Measurements from ENCODE around the gene DPYSL4. TPM values are rescaled to one million over a fixed set of nuclear protein-coding genes. Genes with fewer than 3 reads are reported as not detected.

Gene DPYSL4
- total RNA-seq, 2 donors from 2014 or later, result 4.1 to 22.6 TPM

DNA sequence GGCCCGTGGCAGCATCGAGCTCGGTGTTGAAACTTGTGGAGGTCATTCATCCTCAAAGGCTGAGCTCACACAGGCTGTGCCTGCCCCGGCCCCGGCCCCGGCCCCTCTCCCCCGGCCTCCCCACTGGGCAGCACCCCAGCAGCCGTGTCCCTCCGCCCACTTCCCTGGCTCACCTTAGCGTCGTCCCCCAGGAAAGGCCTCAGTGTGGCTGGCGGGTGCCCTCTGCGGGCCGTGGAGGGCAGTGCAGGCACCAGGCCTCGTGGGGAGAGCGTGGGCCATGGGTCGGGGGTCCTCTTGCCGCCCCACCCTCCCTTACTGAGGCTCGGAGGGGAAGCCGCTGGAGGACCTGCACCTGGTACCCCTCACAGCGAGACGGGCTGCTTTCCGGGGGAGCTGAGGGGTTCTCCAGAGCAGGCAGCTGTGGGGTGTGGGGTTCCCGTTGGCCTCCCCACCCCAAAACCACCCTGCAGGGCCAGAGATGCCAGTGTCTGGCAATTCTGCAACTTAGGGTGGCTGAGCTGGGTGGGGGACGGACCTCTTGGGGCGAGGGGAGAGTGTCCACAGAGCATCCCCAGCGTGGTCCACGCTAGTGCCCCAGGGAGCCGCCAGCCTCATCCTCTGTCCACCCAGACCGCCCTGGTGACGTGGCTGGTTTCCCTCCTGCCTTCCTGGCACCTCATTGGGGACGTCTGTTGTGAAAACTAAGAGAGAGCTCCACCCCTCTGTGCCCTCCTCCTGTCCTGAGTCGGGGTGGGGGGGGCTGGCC is 44.2 kb upstream of the DPYSL4 start:
- Histone ChIP-seq H3K27me3 (replicated peaks; ENCODE audit: insufficient read depth) (no peaks in the 10 kb centered on the region), H3K36me3 (no peaks in the 10 kb centered on the region), H3K9me3 (no peaks in the 10 kb centered on the region), H3K27ac (no peak overlapping the region), H3K4me3 (no peak overlapping the region), H3K4me1 (replicated peaks) (no peaks in the 10 kb centered on the region)
- TF ChIP-seq POLR2AphosphoS5 (IDR thresholded peaks at IDR 0.05) (no peak), CTCF (IDR thresholded peaks at IDR 0.05) (peak; percentile 65 to 86 (median 77)), POLR2A (IDR thresholded peaks at IDR 0.05) (no peak)
- intact Hi-C loops (cut with DNase I), result loop anchor here (5.0 to 10.0 kb wide), 2 partner anchors 108 to 255 kb away; no protein-coding TSS in a partner anchor
- DNase-seq (ENCODE audit: low spot score), result no peak
- 47% methylated on average over 26 of the region's 33 CpGs for WGBS

DNA sequence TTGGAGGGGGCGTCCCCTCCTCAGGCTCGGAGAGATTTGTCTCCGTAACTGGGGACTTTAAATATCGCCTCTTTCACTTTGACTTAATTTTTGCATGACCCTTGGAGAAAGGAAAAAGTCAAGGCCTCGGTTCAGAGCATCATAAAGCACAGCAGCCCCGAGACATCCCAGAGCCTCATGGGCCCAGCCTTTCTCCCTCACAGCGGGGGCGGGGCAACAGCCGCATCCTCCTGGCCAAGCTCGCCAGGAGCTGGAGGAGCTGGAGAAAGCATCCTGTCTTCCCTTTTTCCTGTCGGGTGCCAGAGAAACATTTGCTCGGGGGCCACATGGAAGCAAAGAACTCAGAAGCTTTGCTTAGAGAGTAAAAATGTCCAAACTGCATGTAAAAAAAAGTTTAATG is 43.6 kb upstream of the DPYSL4 start:
- intact Hi-C loops (cut with DNase I), result loop anchor here (5.0 to 10.0 kb wide), 2 partner anchors 108 to 256 kb away; no protein-coding TSS in a partner anchor
- Histone ChIP-seq H3K27me3 (replicated peaks; ENCODE audit: insufficient read depth) (no peaks in the 10 kb centered on the region), H3K27ac (no peak overlapping the region), H3K4me3 (no peak overlapping the region), H3K9me3 (no peaks in the 10 kb centered on the region), H3K36me3 (no peaks in the 10 kb centered on the region), H3K4me1 (replicated peaks) (no peaks in the 10 kb centered on the region)
- TF ChIP-seq POLR2AphosphoS5 (IDR thresholded peaks at IDR 0.05), result no peak
- TF ChIP-seq CTCF (IDR thresholded peaks at IDR 0.05), result no peak
- no peak for TF ChIP-seq POLR2A (IDR thresholded peaks at IDR 0.05)
- no peak for DNase-seq (ENCODE audit: low spot score)
- 58% methylated on average over 12 of the region's 12 CpGs for WGBS

- 77% methylated on average over 16 of the region's 17 CpGs for WGBS
Observed at GRCh38 chr10:132144086-132144485, 42.7 kb upstream of the DPYSL4 start.

DNA sequence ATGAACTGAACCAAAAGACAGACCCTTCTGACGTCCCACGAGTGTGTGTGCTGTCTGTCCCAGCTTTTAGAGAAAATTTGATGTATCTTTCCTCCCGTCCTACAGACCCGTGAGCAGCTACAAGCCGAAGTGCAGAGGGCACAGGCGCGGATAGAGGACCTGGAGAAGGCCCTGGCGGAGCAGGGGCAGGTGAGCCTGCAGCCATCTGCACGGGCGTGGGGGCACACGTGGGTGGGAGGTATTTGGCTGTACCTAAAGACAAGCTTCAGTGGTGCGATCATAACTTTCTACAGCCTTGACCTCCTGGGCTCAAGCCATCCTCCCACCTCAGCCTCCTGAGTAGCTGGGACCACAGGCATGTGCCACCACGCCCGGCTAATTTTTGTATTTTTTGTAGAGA is 41.7 kb upstream of the DPYSL4 start:
- WGBS, result 87% methylated on average over 14 of the region's 14 CpGs
- H3K4me1 ChIP-seq (replicated peaks), result no peaks in the 10 kb centered on the region
- no peak overlapping the region for H3K4me3 ChIP-seq
- no peaks in the 10 kb centered on the region for H3K27me3 ChIP-seq (replicated peaks; ENCODE audit: insufficient read depth)
- H3K9me3 ChIP-seq, result no peaks in the 10 kb centered on the region
- intact Hi-C loops (cut with DNase I), result loop anchor here (10.0 kb wide), 1 partner anchor 110 kb away; no protein-coding TSS in a partner anchor
- TF ChIP-seq POLR2A (IDR thresholded peaks at IDR 0.05) (no peak), CTCF (IDR thresholded peaks at IDR 0.05) (no peak), POLR2AphosphoS5 (IDR thresholded peaks at IDR 0.05) (no peak)
- no peak for DNase-seq (ENCODE audit: low spot score)
- no peaks in the 10 kb centered on the region for H3K36me3 ChIP-seq
- no peak overlapping the region for H3K27ac ChIP-seq

More at GRCh38 chr10:132144086-132144485, 42.7 kb upstream of the DPYSL4 start:
- no peak overlapping the region for H3K27ac ChIP-seq
- no peak for TF ChIP-seq POLR2AphosphoS5 (IDR thresholded peaks at IDR 0.05)
- no peaks in the 10 kb centered on the region for H3K36me3 ChIP-seq
- H3K9me3 ChIP-seq, result no peaks in the 10 kb centered on the region
- no peak for DNase-seq (ENCODE audit: low spot score)
- H3K4me1 ChIP-seq (replicated peaks), result no peaks in the 10 kb centered on the region
- intact Hi-C loops (cut with DNase I), result loop anchor here (5.0 to 10.0 kb wide), 2 partner anchors 109 to 257 kb away; no protein-coding TSS in a partner anchor
- H3K4me3 ChIP-seq, result no peak overlapping the region
- no peaks in the 10 kb centered on the region for H3K27me3 ChIP-seq (replicated peaks; ENCODE audit: insufficient read depth)

GRCh38 chr10:132145521-132146185 is 41.1 kb upstream of the DPYSL4 start:
- 87% methylated on average over 15 of the region's 17 CpGs for WGBS
- no peaks in the 10 kb centered on the region for H3K4me1 ChIP-seq (replicated peaks)
- intact Hi-C loops (cut with DNase I), result loop anchor here (10.0 kb wide), 1 partner anchor 111 kb away; no protein-coding TSS in a partner anchor
- H3K4me3 ChIP-seq, result no peak overlapping the region
- H3K36me3 ChIP-seq, result no peaks in the 10 kb centered on the region
- H3K27ac ChIP-seq, result no peak overlapping the region
- DNase-seq (ENCODE audit: low spot score), result no peak
- TF ChIP-seq CTCF (IDR thresholded peaks at IDR 0.05), result no peak
- no peak for TF ChIP-seq POLR2A (IDR thresholded peaks at IDR 0.05)
- no peak for TF ChIP-seq POLR2AphosphoS5 (IDR thresholded peaks at IDR 0.05)
- no peaks in the 10 kb centered on the region for H3K27me3 ChIP-seq (replicated peaks; ENCODE audit: insufficient read depth)
- H3K9me3 ChIP-seq, result no peaks in the 10 kb centered on the region

Data from prostate gland (tissue), 2 donors.